HL-60/S4 treated with retinoic acid at 250 ng/mL for 4 days and 3 days (cell line): Measurements from ENCODE around the gene TFAM.
"Not testable (repeated sequence)": the region's sequence is repeated elsewhere in the genome, so short reads cannot be mapped to it uniquely, and the experiment has no call there.

Experiments
- in situ Hi-C: fragments of 300-500 bp; cut with MboI; formaldehyde crosslinking; loops from 2 replicates; pipeline ENCODE4 v1.7.0; 2022; ENCODE audit warnings: low sequenced_read_pairs

Gene TFAM

GRCh38 chr10:58372607-58373441, 12.4 kb upstream of the TFAM start:
- in situ Hi-C loops: no loop called here

DNA sequence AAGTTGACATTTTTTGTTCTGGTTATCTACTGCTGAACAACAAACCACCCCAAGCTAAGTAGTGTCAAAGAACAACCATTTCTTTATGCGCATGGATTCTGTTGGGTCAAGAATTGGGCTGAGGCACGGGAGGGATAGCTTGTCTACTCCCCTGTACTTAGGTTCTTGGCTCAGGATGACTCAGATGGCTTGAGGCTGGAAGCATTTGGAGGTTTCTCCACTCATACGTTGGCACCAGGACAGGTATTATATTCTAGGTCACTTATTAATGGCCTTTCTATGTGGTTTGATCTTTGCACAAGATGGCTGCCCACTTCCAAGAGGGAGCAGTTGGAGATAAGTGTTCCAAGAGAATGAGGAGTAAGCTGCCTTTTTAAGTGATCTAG, 11.8 kb upstream of the TFAM start:
- in situ Hi-C loops: no loop called here

- in situ Hi-C loops: loop anchor here (25.0 kb wide), 1 partner anchor 195 kb away; no protein-coding TSS in a partner anchor
Measured at GRCh38 chr10:58382489-58382995, 2.7 kb upstream of the TFAM start.

GRCh38 chr10:58384095-58384494, 1.1 kb upstream of the TFAM start:
- in situ Hi-C loops: loop anchor here (25.0 kb wide), 1 partner anchor 197 kb away; no protein-coding TSS in a partner anchor

- in situ Hi-C loops: loop anchor here (25.0 kb wide), 1 partner anchor 197 kb away; no protein-coding TSS in a partner anchor
Measured at GRCh38 chr10:58384544-58384998, 639 bp upstream of the TFAM start.

- in situ Hi-C loops: loop anchor here (25.0 kb wide), 1 partner anchor 198 kb away; no protein-coding TSS in a partner anchor
Measured at GRCh38 chr10:58385784-58386112, 538 bp downstream of the TFAM start.

DNA sequence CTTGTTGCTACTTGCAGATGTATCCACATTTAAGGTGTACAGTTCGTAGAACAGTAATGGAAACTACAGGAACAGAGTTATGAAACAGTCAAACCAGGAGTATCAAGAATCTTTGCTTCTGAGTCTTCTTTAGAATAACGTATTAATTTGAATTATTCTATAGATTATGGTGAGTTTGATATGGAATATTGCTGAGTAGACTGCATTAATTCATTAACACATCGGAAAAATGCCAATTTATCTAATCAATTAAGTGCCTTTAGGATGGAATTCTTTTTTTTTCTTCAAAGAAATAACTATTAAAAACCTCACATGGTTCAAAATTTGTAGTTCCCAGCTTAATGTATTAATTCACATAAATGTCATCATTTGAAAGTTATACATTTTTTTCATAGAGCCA, 3.8 kb downstream of the TFAM start:
- in situ Hi-C loops: loop anchor here (25.0 kb wide), 1 partner anchor 202 kb away; no protein-coding TSS in a partner anchor

- in situ Hi-C loops: loop anchor here (25.0 kb wide), 1 partner anchor 206 kb away; no protein-coding TSS in a partner anchor
Measured at GRCh38 chr10:58393317-58393716, 8.1 kb downstream of the TFAM start.

DNA sequence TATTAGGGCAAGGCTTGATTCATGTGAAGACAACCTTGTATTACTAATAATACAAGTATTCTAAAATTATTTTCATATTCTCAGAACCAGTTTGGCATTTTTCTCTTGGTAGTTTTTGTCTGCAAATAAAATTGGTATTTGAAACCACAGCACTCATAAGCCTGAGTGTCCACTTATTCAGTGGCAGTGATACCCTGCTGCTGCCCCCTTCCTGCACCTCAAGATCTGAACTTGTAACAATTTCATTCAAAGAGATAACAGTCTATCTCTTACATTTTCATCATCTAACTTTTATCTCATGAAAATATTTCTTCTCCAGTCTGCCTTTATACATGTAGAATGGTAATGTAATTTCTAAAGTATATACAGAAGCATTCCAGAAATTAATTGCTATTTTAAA, 9.3 kb downstream of the TFAM start:
- in situ Hi-C loops: loop anchor here (25.0 kb wide), 1 partner anchor 207 kb away; no protein-coding TSS in a partner anchor

GRCh38 chr10:58396057-58396456, 10.8 kb downstream of the TFAM start:
- in situ Hi-C loops: loop anchor here (25.0 kb wide), 1 partner anchor 209 kb away; no protein-coding TSS in a partner anchor

- in situ Hi-C loops: loop anchor here (25.0 kb wide), 1 partner anchor 211 kb away; no protein-coding TSS in a partner anchor
Measured at GRCh38 chr10:58397830-58398229, 12.6 kb downstream of the TFAM start.

- in situ Hi-C loops: loop anchor here (25.0 kb wide), 1 partner anchor 212 kb away; no protein-coding TSS in a partner anchor
Measured at GRCh38 chr10:58399410-58399809, 14.2 kb downstream of the TFAM start.

DNA sequence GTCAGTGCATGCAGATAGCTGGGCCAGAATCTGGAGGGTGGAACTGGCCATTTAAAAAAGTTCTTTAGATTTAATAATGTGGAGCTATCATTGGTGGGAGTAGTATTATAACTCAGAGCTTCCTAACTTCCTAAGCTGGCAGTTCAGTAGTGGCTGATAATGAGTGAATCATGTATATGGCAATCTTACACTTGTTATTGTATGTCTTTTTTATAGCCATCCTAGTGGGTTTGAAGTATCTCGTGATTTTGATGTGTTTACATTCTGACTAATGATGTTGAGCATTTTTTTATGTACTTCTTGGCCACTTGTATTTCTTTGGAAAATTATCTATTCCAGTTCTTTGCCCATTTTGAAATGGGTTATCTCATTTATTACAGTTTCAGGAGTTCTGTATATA, 15.4 kb downstream of the TFAM start:
- in situ Hi-C loops: no loop called here

DNA sequence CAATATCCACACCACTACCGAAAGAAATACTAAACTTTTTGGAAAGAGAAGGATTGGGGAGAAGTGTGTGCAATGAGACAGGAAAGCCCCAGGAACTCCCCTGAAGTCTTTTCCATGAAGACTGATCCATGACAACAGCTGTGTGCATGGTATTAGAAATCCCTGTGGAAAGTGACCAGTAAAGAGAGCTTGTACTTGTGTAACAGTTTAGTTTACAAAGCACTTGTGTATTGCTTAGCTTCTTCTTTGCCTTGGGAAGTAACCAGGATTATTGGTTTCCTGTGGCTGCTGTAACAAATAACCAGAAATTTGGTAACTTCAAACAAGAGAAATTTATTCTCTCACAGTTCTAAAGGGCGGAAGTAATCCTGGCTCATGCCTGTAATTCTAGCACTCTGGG, 18.8 kb downstream of the TFAM start:
- in situ Hi-C loops: no loop called here

DNA sequence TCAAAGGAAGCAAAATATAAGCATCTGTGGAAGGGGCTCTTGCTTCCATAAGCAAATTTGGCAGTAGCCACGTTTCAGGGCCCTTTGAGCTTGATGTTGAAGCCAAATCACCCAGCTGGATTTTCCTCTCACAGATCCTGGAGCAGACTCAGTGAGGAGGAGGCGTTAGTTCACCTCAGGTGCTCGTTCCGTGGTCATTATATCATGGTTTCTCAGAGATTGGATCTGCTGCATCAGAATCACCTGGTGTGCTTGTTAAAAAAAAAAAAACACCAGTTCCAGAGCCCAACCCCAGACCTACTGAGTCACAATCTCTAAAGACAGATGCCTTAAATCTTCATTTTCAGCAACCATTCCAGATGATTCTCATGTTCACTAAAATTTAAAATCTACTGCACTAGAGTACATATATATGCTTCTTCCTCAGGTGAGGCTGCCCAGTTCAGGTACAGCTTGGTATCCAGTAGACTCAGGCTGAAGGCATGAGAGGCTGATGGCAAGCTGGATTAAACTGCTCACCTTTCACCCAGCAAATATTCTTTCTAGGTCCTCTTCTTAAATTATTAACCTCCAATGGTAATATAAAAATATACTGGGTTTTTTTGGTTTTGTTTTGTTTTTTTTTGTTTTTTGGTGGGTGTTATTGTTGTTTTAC, 24.9 kb downstream of the TFAM start:
- in situ Hi-C loops: no loop called here

GRCh38 chr10:58412502-58412961, 27.3 kb downstream of the TFAM start:
- in situ Hi-C loops: no loop called here

GRCh38 chr10:58414270-58415041, 29.2 kb downstream of the TFAM start:
- in situ Hi-C loops: no loop called here

DNA sequence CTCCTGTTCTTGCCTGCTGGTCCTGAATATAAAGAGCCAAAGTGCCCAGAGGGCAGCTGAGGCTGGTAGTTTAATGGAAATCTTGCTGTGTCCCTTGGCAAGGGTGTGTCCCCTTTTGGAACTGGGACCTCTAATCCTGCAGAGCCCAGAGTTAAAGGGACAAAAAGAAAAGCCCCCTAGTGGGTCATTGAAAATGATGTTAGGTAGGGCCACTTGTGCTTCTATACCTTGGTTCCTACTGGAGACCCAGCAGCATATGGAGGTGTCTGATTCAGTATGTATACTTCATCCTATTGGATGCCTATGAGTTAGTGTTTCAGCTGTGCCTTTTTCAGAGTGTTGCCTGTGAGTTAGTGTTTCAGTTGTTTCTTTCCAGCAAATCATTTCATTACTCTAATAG, 30.5 kb downstream of the TFAM start:
- in situ Hi-C loops: no loop called here

DNA sequence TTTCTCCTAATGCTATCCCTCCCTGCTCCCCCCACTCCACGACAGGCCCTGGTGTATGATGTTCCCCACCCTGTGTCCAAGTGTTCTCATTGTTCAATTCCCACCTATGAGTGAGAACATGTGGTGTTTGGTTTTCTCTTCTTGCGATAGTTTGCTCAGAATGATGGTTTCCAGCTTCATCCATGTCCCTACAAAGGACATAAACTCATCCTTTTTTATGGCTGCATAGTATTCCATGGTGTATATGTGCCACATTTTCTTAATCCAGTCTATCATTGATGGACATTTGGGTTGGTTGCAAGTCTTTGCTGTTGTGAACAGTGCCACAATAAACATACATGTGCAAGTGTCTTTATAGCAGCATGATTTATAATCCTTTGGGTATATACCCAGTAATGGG, 32.7 kb downstream of the TFAM start:
- in situ Hi-C loops: not testable (repeated sequence)

GRCh38 chr10:58424176-58424575, 39.0 kb downstream of the TFAM start:
- in situ Hi-C loops: no loop called here

GRCh38 chr10:58428436-58428835, 43.2 kb downstream of the TFAM start:
- in situ Hi-C loops: not testable (repeated sequence)
